ENCODE results near the gene SIDT2.
"Not testable (repeated sequence)": the region's sequence is repeated elsewhere in the genome, so short reads cannot be mapped to it uniquely, and the experiment has no call there.

Gene SIDT2

DNA sequence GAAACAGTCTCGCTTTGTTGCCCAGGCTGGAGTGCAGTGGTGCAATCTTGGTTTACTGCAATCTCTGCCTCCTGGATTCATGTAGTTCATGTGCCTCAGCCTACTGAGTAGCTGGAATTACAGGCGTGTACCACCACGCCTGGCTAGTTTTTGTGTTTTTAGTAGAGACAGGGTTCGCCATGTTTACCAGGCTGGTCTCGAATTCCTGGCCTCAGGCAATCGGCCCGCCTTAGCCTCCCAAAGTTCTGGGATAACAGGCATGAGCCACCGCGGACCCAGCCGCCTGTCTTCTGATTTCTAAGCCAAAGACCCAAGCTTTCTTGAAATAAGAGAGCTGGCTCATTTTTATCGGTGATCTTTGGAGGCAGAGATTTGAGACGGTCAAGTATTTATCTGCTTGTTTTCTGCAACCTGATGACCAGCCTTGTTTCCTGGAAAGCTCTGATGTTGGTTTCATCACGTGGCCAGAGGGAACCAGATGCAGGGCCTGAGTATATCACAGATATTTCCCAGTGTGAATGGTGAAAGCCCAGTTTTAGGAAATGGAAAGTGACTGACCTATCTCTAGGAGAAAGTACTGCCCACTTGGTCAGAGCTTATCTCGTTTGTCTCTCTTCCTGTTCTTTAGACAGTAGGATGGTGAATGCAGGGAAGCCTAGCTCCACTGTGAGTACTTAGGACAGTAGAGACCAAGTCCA is 5.7 kb upstream of the SIDT2 start:
- DNase-seq = no peak

DNA sequence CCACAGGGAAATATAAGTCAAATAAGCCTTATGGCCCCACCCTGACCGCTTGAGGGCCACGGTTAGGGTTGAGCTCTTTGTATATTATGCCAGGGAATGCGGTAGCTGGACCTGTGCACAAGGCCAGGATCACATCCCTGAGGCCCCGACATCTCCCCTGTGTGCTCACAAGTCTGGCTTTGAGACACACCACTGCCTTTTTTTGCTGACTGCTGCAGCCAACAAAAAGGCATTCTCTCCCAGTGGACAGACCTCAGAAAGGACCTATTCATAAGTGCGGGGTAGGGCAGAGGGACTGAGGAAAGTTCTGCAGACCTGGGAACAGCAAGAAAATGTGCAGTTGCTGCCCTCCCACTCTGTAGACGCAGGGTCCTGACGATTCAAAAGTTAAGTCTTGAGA is 3.4 kb upstream of the SIDT2 start:
- no peak for DNase-seq

DNA sequence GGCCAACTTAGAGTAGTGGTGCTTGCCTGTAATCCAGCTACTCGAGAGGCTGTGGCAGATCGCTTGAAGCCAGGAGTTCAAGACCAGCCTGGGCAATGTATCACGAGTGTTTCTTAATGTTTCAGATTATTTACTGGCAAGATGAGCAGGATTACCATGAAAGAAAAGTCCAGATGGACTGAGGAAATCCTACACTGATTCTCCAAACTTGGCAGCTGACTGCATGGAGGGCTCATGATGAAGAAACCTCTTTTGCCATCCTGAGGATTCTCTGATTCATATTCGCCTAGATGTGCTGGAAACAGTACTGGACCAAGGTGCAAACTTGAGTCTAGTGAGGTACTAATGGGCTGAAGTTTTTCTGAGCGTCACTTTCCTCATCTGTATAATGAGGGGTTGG is 2.8 kb upstream of the SIDT2 start:
- no peak for DNase-seq

DNA sequence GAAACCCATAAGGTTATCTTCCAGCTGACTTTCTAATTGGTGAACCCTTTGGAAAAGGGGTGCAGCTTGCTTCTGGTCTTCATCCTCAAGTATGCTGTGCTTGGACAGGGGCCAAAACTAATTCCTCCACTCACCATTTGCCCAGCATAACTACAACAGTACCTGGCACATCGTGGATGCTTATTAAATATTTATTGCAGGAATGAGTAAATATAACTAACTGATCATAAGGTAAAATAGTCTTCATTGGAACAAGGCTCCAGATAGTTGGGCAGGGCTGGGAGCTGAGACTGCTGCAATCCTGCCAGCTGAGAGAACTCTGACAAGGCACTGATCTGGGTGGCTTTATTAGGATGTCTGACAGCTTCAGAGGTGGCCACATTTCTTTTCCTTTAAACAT is 2.4 kb upstream of the SIDT2 start:
- no peak for DNase-seq

DNA sequence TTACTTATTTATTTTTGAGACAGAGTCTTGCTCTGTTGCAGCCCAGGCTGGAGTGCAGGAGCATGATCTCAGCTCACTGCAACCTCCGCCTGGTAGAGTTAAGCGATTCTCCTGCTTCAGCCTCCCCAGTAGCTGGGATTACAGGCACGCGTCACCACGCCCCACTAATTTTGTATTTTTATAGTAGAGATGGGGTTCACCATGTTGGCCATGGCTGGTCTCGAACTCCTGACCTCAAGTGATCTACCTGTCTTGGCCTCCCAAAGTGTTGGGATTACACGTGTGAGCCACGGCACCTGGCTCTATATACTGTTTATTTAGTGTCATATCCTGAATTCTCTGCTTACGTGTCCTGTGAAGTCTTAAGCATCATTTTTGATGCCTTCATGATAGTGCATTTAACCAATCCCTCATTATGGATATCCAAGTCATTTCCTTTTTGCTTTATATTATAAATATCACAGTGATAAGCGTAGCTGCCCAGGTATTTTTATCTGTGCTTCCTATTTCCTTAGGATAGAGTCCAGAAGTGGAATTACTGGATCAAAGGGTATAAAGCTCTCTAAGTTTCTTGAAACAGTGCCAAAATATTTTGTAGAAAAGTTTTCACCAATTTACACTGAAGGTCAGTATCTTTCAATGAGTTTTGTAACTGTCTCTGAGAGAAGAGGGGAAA is 871 bp upstream of the SIDT2 start:
- DNase-seq = no peak

DNA sequence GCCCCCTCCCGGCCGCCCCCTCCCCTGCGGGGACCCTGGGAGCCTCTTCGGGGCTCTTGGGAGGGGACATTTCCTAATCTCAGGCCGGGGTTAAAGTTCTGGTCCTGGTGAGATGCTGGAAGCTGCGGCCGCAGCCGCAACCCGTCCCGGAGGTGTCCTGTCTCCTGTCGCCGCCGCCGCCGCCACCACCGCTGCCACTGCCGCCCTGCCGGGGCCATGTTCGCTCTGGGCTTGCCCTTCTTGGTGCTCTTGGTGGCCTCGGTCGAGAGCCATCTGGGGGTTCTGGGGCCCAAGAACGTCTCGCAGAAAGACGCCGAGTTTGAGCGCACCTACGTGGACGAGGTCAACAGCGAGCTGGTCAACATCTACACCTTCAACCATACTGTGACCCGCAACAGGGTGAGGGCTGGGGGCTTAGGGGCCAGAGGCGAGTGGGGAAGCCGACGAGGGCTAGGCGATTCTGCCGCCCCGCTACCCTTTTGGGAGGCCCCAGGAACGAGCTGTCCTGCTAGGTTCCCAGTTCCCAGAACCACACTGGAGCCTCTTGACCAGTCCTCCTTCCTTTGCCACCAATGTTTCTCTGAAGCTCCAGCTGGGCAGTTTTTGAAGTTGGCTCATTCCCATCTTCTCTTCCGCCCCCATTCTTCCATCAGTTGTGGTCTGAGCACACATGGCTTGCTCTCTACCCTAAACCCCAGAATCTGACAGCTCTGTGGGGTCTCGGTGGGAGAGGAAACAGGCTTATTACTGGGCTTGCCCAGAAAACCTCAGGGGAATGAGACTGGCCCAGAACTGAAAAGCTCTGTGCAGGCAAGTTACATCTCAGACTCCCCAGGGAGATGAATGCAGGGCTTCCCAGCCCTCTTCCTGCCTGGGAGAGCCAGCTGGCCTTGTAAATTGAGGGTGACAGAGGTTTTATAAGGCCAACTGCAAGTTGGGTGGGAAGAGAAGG is 781 bp downstream of the SIDT2 start:
- DNase-seq = no peak

DNA sequence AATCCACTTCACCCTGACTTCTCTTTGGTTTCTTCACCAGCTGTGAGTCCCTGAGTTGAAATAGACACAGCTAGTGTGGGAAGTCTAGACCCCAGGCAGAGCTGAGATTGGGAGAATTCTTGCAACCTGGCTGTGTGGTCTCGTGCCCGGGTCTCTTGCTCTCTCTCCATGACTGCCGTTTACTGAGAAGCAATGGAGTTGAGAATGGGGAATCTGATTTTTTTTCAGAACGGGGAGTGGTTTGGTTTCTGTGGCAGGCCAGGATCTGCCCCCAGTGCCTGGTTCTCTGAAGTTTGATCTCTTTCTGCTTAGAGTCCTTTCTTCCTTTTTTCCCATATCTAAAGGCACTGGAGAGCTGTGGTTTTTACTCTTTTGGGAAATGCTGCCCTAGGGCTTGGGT is 1.5 kb downstream of the SIDT2 start:
- no peak for DNase-seq

DNA sequence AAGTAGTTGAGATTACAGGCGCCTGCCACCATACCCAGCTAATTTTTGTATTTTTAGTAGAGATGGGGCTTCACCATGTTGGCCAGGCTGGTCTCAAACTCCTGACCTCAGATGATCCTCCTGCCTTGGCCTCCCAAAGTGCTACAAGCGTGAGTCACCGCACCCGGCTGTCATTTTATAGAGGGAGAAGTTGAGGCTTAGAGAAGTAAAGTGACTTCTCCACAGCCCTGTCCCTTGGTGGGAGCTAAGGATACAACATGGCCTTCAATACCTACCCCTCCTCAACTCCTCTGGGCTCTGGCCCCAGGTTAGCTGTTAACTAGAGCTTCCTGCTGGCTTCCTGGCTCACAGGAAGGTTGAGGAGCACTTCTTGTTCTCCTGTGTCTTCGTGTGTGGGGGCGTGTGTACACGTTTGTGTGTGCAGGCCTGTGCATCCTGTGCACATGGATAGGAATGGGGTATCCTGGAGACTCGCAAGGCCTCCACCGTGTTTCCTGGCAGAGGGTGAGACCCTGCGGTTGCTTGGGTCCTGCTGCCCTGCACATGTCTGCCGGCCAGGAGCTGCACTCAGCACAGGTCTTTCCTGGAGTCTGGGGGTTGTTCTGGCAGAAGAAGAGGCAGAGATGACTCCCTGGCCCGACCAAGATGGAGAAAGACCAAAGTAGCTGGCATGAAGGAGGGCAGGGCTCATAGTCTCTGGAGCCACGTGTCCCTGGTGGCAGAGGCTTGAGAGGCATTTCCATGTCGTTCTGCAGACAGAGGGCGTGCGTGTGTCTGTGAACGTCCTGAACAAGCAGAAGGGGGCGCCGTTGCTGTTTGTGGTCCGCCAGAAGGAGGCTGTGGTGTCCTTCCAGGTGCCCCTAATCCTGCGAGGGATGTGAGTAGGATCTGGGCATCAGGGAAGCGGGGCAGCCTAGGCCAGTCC is 2.4 kb downstream of the SIDT2 start:
- DNase-seq = no peak

DNA sequence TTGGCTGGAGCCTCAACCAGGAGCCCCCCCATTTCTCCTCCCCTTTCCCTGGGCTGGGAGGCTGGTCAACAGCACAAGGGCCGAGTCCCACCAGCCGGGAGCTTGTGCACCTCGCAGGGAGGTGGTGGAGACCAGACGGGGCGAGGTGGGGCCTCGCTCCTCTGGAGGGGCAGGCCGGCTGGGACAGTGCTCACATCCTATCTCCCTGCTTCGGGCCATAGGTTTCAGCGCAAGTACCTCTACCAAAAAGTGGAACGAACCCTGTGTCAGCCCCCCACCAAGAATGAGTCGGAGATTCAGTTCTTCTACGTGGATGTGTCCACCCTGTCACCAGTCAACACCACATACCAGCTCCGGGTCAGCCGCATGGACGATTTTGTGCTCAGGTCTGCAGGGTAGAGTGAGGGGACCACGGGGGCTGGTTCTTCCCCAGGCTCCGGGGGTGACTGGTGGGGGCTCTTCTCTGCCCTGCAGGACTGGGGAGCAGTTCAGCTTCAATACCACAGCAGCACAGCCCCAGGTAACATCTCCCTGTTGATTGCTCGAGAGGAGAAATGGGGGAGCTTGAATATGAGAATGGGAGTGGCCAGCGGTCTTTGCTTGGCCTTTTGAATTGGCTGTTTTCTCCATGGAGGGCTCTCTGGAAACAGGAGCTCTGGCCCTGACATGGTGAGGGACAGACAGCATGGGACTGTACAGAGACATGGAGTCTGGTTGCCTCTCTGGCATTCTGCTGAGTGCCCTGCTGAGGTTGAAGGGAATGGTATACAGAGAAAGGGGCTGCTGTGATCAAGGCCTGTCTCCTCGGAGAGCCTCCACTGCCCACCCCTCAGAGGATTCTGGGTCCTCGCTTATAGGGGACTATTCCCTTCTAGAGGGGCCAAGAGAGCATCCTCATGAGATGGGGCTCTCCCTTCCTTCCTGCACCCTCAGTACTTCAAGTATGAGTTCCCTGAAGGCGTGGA is 3.3 kb downstream of the SIDT2 start:
- no peak for DNase-seq

DNA sequence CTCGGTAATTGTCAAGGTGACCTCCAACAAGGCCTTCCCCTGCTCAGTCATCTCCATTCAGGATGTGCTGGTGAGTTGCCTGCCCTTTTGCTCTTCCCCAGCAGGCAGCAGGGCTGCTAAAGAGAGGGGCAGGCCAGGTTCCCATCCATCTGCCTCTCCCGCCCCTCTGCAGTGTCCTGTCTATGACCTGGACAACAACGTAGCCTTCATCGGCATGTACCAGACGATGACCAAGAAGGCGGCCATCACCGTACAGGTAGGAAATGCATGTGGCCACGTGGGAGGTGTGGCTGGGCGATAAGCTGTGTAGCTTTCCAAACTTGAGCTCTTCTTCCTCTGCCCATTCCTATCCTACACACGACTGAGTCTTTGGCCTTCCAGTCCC is 4.0 kb downstream of the SIDT2 start:
- DNase-seq = no peak

DNA sequence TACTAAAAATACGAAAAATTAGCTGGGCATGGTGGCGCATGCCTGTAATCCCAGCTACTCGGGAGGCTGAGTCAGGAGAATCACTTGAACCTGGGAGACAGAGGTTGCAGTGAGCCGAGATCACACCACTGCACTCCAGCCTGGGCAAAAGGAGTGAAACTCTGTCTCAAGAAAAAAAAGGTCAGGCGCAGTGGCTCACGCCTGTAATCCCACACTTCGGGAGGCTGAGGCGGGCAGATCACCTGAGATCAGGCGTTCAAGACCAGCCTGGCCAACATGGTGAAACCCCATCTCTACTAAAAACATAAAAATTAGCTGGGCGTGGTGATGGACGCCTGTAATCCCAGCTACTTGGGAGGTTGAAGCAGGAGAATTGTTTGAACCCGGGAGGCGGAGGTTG is 4.6 kb downstream of the SIDT2 start:
- not testable (repeated sequence) for DNase-seq

DNA sequence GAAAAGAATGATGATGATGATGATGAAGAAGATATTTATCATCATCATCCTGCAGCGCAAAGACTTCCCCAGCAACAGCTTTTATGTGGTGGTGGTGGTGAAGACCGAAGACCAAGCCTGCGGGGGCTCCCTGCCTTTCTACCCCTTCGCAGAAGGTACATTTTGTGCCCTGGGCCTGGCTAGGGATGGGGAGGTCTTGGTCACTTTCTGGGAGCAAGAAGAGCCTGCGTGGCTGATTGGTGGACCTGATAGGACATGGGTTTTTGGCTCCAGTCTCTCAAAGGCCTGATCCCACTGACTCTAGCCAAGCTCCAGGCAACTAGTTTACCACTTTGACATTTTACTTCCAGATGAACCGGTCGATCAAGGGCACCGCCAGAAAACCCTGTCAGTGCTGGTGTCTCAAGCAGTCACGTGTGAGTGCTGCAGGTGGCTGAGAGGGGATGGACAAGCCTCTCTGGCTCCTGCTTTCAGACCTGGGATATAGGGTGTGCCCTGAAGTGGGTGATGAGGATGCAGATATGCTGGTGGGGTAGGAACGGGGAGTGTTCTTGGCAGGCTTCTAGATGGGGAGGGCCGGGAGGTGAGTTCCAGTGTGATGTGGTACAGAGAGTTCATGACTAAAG is 5.3 kb downstream of the SIDT2 start:
- DNase-seq = no peak

DNA sequence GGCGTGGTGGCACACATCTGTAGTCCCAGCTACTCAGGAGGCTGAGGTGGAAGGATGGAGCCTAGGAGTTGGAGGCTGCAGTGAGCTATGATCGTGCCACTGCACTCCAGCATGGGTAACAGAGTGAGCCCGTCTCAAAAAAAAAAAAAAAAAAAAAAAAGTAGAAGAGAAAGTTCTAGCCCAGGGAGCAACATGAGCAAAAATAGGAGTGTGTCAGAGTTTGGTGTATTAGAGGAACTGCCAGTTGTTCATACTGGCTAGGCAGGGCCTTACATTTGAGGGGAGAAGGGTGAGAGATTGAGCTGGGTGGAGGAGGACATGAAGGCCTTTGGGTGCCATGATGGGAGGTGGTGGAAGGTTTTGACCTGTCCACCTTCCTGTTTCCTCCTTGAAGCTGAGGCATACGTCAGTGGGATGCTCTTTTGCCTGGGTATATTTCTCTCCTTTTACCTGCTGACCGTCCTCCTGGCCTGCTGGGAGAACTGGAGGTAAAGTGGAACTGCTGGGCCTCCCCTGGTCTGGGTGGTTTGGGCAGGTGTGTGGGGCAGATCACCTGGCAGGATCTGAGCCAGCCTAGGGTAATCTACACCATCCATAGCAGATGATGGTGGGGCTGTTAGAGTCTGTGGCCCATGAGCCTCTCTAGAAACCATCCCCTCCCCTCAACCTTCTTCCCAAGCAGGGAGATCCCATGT is 7.3 kb downstream of the SIDT2 start:
- no peak for DNase-seq

DNA sequence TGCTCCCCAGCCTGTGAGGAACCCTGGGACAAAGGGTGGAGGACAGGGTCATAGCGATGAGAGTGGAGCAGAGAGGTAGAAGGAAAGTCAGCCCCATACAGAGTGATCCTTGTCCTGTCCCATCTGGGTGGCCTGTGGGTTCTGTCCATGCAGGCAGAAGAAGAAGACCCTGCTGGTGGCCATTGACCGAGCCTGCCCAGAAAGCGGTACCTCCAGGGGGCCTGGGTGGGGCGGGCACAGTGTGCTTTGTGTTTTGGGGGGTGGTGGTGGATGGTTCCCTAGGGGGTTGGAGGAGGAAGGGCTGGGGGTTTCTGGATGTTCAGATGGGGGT is 7.9 kb downstream of the SIDT2 start:
- DNase-seq = no peak

DNA sequence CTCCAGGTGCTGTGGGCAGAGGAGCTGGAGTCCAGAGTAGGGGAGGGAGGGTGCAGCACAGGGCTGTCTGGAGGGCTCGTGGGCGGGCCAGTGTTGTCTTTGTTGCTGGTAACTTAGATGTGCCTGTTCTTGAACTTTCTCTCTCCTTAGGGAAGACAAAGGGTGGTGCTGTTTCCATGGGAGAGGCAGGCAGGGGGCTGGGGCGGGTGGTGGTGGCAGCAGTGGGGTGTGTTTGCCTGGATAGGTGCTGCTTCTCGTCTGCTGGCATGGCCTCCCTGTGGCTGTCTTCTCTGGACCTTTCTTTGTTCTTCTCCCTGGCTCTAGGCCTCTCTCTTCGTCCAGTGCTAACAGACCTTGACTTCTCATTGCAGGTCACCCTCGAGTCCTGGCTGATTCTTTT is 8.5 kb downstream of the SIDT2 start:
- DNase-seq = no peak

DNA sequence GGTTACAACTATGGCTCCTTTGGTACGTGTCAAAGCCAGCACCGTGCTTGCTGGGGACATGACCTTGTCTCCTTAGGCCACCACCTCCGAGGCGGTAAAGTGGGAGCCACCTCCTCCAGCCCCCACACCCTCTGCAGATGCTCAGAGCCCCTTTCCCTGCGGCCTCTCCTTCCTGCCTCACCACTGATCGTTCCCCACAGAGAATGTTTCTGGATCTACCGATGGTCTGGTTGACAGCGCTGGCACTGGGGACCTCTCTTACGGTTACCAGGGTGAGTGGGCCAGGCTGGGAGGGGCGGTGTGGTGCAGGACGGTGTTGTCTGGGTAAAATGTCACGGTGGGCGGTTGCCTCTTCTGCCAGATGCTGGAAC is 8.9 kb downstream of the SIDT2 start:
- no peak for DNase-seq

DNA sequence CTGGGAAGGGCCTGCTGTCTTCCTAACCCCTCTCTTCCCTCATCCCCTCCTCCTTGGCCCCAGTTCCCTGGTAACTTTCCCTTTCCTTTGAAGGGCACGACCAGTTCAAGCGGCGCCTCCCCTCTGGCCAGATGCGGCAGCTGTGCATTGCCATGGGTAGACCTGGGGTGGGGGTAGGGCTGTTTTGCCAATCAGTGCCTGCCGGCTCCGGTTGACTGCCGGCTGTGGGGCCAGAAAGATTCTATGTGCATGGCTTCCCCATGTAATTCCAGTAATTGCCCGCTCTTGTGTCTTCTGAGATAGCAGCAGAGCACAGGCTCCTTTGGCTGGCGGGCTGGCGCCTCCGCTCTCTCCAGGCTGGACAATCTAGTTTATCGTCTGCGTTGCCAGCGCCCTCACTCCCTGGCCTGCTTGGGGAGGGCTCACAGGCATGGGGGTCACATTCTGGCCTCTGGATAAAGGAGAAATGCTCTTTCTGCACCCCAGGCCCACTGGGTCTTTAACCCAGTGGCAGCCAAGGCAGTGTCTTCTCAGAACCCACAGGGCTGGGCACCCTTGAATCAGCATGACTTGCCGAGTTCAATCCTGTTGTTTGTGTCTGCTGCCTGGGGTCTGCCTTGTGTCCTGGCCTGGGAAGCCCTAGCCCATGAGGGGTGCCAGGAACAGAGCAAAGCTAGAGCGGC is 9.4 kb downstream of the SIDT2 start:
- DNase-seq = no peak

DNA sequence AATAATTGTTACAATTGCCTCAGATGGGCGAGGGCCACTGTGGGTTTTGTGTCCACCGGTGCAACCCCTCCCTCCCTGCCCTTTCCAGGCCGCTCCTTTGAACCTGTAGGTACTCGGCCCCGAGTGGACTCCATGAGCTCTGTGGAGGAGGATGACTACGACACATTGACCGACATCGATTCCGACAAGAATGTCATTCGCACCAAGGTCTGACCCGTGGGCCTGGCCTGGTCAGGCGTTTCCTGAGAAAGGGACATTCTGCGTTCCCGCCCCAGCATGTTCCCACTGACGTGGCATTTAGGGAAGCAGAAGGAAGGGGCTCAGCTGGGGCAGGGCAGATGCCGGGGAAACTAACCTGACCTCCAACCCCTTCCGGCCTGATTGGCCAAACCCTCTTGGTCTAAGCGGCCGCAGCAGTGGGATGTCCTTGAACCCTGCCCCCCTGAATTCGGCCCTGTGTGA is 10.1 kb downstream of the SIDT2 start:
- DNase-seq = no peak

DNA sequence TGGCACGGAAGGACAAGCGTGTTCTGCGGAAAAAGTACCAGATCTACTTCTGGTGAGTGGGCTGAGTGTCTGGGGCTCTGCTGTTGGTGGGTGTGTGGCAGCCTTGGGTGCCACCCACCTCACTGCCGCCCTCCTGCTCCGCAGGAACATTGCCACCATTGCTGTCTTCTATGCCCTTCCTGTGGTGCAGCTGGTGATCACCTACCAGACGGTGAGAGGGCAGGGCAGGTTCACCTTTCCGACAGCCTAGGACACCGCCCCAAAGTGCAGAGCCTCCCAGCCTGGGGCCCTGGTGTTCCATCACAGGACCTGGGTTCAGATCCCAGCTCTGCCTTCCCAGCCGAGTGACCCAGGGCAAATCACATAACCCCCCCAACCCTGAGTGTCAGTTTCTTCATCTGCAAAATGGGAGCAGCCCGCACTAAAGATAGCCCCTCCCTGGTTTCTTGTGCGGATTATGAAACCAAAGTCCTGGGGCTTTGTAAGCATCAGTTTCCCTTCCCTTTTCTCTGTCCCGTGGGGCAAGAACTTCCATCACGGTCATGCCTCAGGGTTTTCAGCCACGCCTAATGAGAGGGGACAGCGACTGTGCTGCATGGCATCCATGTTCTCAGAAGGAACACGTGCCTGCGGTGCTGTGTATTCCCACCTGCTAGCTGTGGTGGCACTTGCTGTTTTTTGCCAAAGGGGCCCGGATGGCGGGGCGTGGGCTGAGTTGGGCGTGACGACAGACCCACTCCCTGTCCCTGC is 10.8 kb downstream of the SIDT2 start:
- no peak for DNase-seq

Measured in NCI-H446 treated with DMSO at 0.1 percent for 48 hours (cell line).